Right lobe of liver (tissue), 6 donors: ENCODE data around the gene P2RX7. TPM values are rescaled to one million over a fixed set of nuclear protein-coding genes. Genes with fewer than 3 reads are reported as not detected.

Source experiments
- ATAC-seq, 4 donors: fragments of 200-7000 bp; cut with Tn5 transposase; one replicate each; pipeline ENCODE4 v1.9.1; 2020; ENCODE audit warnings: mild to moderate bottlenecking in 4 of 4, moderate library complexity in 4 of 4
- DNase-seq, 3 donors: peaks; one replicate each; pipeline ENCODE4 v3.0.0-alpha.2; 2020
- H3K27ac ChIP-seq, 3 donors: fragments of 200-600 bp; one replicate each; pipeline ENCODE4 v1.8.0; 2022
- H3K27me3 ChIP-seq, 2 donors: fragments of 200-600 bp; one replicate each; pipeline ENCODE4 v1.8.0; 2022
- H3K36me3 ChIP-seq, 4 donors: fragments of 200-600 bp; sonication (generic) in 1 of 4; one replicate each; pipeline versions ENCODE4 v1.5.1 to v1.8.0; 2017 to 2022; ENCODE audit warnings: control low read depth in 1 of 4
- H3K4me1 ChIP-seq, 4 donors: fragments of 200-600 bp; sonication (generic) in 1 of 4; one replicate each; pipeline versions ENCODE4 v1.5.1 to v1.8.0; 2017 to 2022; ENCODE audit warnings: control low read depth in 1 of 4
- H3K4me3 ChIP-seq, 3 donors: fragments of 200-600 bp; one replicate each; pipeline ENCODE4 v1.8.0; 2022
- H3K9me3 ChIP-seq, 4 donors: fragments of 200-600 bp; sonication (generic) in 1 of 4; one replicate each; pipeline versions ENCODE4 v1.5.1 to v1.8.0; 2017 to 2022; ENCODE audit warnings: control low read depth in 1 of 4
- CTCF ChIP-seq, 4 donors: fragments of 200-600 bp in 3 of 4; fragments of 450-650 bp in 1 of 4; IDR thresholded peaks; one replicate each; pipeline versions ENCODE4 v1.5.1 to v1.8.0; 2016 to 2022; ENCODE audit warnings: antibody characterized with exemption in 4 of 4, mild to moderate bottlenecking in 2 of 4
- POLR2A ChIP-seq: fragments of 450-650 bp; IDR thresholded peaks from one replicate; pipeline ENCODE4 v1.6.1; 2017; ENCODE audit warnings: antibody characterized with exemption, mild to moderate bottlenecking
- WGBS: methylation state at CpG from one replicate; pipeline ENCODE4 v1.1.6; 2018; ENCODE audit warnings: low coverage, low lambda C conversion rate; ENCODE audit not compliant: insufficient coverage; ENCODE audit errors: missing lambda C conversion rate; 5-methylcytosine and 5-hydroxymethylcytosine counted together
- intact Hi-C, 2 donors: fragments of 100-400 bp; cut with DNase I; formaldehyde crosslinking; loops; one replicate each; pipeline versions ENCODE4 v1.11.2 to v1.14.1; 2022
- total RNA-seq, 6 experiments: library from RNA; depleted of rRNA in 2 of 6; stranded (reverse); fragments of >200 nt in 2 of 6; fragmentation: NEBNext Ultra II Directional in 3 of 6; extraction: Animal tissue kit (Norgen Biotek cat#: 25700) in 3 of 6; gene quantifications; one replicate each; pipeline versions ENCODE4 v1.1.0 to v1.2.4, GENCODE V29; 2016 to 2023
- donor health status: DM: no; HTN: yes; CAD: no.
- donor health status: DM: no; HTN: no; CAD: no.
- donor health status: DM: no; HTN: no; CAD: no.
- donor health status: DM: no; HTN: yes; CAD: no.
- donor health status: DM: no; HTN: yes; CAD: no.

The P2RX7 gene
- total RNA-seq, 6 experiments from 2014 or later: 2.5 to 11.4 (median 3.4) TPM

DNA sequence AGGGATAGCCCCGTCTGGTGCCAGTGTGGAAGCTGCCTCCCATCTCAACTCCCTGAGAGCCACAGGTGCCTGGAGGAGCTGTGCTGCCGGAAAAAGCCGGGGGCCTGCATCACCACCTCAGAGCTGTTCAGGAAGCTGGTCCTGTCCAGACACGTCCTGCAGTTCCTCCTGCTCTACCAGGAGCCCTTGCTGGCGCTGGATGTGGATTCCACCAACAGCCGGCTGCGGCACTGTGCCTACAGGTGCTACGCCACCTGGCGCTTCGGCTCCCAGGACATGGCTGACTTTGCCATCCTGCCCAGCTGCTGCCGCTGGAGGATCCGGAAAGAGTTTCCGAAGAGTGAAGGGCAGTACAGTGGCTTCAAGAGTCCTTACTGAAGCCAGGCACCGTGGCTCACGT, 51.7 kb downstream of the P2RX7 start:
- H3K27me3 ChIP-seq: no peaks in the 10 kb centered on the region
- intact Hi-C loops: no loop called here
- H3K36me3 ChIP-seq: no peaks in the 10 kb centered on the region
- H3K4me3 ChIP-seq: no peak overlapping the region
- H3K27ac ChIP-seq: no peak overlapping the region
- DNase-seq: no peak
- WGBS: 80% methylated on average over 3 of the region's 15 CpGs
- no peak for ATAC-seq
- no peaks in the 10 kb centered on the region for H3K4me1 ChIP-seq
- no peak for TF ChIP-seq CTCF (IDR thresholded peaks at IDR 0.05)
- TF ChIP-seq POLR2A: no peak
- no peaks in the 10 kb centered on the region for H3K9me3 ChIP-seq

DNA sequence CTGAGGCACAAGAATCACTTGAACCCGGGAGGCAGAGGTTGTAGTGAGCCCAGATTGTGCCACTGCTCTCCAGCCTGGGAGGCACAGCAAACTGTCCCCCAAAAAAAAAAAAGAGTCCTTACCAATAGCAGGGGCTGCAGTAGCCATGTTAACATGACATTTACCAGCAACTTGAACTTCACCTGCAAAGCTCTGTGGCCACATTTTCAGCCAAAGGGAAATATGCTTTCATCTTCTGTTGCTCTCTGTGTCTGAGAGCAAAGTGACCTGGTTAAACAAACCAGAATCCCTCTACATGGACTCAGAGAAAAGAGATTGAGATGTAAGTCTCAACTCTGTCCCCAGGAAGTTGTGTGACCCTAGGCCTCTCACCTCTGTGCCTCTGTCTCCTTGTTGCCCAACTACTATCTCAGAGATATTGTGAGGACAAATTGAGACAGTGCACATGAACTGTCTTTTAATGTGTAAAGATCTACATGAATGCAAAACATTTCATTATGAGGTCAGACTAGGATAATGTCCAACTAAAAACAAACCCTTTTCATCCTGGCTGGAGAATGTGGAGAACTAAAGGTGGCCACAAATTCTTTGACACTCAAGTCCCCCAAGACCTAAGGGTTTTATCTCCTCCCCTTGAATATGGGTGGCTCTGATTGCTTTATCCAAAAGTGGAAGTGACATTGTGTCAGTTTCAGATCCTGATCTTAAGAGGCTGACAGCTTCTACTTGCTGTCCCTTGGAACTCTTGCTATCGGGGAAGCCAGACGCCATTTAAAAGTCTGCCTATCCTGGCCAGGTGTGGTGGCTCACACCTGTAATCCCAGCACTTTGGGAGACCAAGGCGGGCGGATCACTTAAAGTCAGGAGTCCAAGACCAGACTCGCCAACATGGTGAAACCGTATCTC, 52.6 kb downstream of the P2RX7 start:
- no peak for TF ChIP-seq POLR2A
- TF ChIP-seq CTCF (IDR thresholded peaks at IDR 0.05): no peak
- intact Hi-C loops: no loop called here
- Histone ChIP-seq H3K4me3 (no peak overlapping the region), H3K4me1 (no peaks in the 10 kb centered on the region), H3K9me3 (no peaks in the 10 kb centered on the region), H3K27me3 (no peaks in the 10 kb centered on the region), H3K36me3 (no peaks in the 10 kb centered on the region), H3K27ac (no peak overlapping the region)
- 96% methylated on average over 4 of the region's 7 CpGs for WGBS
- DNase-seq (no peak), ATAC-seq (peak in 1 of 4 donors; percentile 34)

- H3K4me1 ChIP-seq: no peaks in the 10 kb centered on the region
- DNase-seq (no peak), ATAC-seq (no peak)
- no peaks in the 10 kb centered on the region for H3K9me3 ChIP-seq
- H3K36me3 ChIP-seq: no peaks in the 10 kb centered on the region
- no peak overlapping the region for H3K4me3 ChIP-seq
- WGBS: 55% methylated on average over 2 of the region's 2 CpGs
- TF ChIP-seq POLR2A: no peak
- TF ChIP-seq CTCF (IDR thresholded peaks at IDR 0.05): no peak
- intact Hi-C loops: no loop called here
- no peaks in the 10 kb centered on the region for H3K27me3 ChIP-seq
- H3K27ac ChIP-seq: no peak overlapping the region
These were observed 54.1 kb downstream of the P2RX7 start for GRCh38 chr12:121186826-121187225.

DNA sequence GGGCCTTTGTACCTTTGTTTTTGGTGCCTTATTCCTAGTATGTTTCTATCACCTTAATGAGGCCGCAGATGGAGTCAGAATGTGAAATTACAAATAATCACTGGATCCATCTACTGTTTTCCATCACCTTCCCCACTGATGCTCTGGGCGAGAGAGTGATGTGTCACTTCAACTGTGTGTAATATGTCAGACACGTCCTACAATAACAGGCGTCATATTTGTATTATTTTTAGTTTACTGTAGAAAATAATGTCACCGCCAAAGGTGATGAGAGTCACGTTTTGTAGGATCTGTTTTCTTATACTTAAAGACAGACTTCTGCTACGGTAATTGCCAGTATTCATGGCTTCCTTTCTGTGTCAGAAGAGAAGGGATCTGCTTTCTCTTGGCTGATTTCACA, 54.8 kb downstream of the P2RX7 start:
- H3K27ac ChIP-seq: no peak overlapping the region
- no peak for TF ChIP-seq CTCF (IDR thresholded peaks at IDR 0.05)
- no peak for TF ChIP-seq POLR2A
- DNase-seq: no peak
- intact Hi-C loops: no loop called here
- no peaks in the 10 kb centered on the region for H3K27me3 ChIP-seq
- H3K36me3 ChIP-seq: no peaks in the 10 kb centered on the region
- no peak for ATAC-seq
- H3K4me3 ChIP-seq: no peak overlapping the region
- WGBS: 81% methylated on average over 7 of the region's 7 CpGs
- H3K4me1 ChIP-seq: no peaks in the 10 kb centered on the region
- H3K9me3 ChIP-seq: no peaks in the 10 kb centered on the region
